HG03175 (cell line): ENCODE data around the gene MEGF6.

Experiments used
- ATAC-seq: cut with Tn5 transposase; IDR thresholded peaks from one replicate; pipeline ENCODE4 v1.9.1; 2021; ENCODE audit warnings: mild to moderate bottlenecking, moderate library complexity; ENCODE audit not compliant: unreplicated experiment

The MEGF6 gene

DNA sequence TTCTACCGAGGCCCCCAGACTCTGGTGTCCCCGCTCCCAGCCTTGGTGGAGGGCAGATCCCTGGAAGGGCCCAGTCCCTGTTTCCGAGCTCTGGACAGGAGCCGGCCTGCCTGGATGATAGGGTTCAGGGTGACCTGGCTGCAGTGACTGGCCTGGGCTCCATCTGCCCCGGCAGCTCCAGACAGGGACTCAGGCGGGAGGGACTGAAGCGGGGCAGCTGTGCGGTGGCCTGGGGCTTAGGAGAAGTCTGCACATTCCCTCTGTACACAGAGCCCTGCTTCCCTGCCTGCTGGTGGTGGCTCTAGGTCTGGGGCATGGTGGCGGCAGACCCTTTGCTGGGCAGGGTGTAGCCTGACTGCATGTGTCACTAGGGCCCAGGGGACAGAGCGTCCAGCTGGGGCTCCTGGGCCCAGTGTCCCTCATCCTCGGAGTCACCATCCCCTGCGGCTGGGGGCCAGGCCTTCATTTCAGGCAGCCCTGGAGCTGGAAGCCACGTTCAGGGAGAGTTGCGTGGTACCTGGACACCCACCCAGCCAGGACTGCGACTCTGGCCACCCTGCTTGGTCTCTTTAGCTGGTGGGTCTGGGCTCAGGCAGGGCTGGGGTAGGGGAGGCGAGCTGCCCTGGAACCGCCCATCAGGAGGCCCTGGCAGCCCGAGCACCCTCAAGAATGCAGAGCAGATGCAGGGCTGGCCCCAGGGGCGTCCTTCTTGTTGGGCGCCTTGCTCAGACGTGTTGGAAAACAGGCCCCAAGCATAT is 147.2 kb downstream of the MEGF6 start:
- no peak for ATAC-seq

DNA sequence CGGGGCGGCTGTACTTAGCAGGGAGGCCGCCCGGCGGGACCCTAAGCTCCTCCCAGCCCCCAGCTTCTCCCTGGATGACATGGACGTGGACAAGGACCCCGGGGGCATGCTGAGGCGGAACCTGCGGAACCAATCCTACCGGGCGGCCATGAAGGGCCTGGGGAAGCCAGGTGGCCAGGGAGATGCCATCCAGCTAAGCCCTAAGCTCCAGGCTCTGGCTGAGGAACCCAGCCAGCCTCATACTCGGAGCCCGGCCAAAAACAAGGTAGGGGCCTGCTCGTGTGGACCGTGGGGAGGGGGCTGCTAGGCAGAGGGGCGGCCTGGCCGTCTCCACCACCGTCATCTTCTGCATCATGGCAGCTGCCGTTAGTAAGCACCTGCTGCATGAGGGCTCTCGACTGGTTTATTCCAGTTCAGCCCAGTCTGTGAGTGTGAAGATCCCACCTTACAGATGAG is 147.9 kb downstream of the MEGF6 start:
- ATAC-seq: no peak

DNA sequence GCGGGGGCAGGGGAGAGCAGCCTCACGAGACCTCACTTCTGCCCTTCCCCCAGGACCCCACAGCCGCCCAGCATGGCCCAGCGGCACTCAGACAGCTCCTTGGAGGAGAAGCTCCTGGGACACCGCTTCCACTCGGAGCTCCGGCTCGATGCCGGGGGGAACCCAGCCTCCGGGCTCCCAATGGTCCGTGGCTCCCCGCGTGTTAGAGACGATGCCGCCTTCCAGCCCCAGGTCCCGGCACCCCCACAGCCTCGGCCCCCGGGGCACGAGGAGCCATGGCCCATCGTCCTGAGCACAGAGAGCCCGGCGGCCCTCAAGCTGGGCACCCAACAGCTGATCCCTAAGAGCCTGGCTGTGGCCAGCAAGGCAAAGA is 148.3 kb downstream of the MEGF6 start:
- ATAC-seq: no peak

DNA sequence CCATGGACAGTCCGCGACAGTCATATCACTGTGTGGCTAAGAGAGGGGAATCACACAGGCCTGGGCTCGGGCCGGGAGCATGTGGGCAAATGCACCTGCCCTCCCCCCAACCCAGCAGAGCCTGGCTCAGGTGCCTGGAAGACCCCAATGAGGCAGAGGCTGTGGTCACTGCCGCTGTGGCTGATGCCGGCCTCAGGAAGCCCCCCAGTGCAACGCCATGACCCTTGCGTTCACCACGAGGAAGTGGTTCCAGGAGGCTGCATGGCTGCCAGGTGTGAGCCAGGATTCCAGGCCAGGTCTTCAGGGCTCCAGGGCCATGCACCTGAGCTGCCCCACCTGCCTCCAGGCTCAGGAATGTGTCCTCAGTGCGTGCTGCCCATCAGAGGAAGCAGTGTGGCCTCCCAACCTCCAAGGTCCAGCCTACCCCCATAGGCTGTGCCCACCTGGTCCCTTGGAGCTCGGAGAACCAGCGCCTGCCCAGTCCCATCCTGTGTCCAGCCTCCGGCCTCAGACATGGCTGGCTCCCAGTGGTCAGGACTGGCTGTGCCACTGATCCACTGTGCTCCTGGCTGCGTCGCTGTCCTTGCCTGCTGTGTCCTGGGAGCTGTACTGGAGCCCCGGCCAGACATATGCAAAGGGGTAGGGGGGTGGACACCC is 148.8 kb downstream of the MEGF6 start:
- no peak for ATAC-seq

DNA sequence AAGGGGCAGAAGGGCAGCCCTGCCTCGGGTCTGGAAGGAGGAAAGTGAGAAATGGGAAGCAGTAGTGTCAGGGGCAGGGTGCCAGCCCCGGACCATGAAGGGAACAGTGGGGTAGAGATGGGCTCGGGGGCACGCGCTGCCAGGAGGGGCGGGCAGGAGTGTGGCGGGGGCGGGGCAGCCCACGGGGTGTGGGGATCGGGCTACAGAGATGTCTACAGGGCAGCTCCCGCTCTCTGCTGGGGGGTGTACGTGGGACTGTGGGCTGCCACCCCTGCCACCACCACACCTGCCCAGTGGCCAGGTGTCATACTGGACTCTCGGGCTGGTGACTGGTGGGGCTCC is 149.4 kb downstream of the MEGF6 start:
- no peak for ATAC-seq

DNA sequence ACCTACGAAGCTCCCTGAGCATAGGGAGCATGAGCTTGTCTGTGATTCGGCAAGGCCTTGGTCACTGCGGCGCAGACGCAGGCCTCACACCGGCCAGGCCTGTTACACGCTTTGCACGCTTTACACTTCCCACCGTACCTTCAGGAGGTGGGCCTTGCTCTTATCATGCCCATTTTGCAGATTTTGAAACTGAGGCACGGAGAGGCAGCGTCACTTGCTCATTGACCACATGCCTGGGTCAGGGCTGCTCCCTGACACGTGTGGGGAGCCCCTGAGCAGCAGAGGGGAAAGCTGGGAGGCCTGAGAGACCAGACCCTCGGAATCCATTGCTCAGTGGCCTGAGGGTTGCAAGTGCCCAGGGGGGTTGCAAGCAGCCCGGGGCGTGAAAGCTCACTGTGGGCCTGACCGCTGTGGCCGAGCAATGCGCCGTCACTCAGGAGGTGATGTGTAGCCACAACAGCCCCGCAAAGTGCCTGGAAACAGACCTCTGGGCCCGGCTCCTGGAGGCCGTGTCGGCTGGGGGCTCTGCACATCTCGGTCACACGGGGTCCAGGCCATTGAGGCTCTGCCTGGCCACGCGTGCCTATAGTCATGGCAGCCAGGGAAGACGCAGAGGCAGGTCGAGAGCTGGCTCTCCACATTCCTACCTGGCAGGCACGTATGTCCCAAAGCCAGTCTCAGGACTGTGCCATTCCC is 149.9 kb downstream of the MEGF6 start:
- ATAC-seq: no peak

DNA sequence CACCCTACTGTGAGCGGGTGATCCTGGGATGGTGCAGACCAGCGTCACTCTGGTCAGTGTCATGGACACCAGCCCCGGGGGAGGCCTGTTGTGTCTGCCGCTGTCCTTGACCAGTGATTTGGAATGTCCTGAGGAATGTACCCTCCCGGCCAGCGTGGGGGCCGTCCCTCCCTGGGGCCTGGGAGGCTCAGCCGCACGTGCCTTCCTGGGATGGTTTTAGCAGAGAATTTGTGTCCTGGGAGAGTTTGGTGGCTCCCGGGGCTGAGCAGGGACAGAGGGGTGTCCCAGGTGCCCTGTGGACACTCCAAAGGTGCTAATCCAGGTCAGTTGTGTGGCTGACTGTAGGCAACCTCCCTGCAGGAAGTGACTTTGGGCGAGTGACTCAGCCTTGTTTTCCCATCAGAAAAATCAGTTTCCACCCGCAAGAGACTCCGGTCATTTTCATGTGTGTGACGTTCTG is 150.6 kb downstream of the MEGF6 start:
- ATAC-seq: no peak

DNA sequence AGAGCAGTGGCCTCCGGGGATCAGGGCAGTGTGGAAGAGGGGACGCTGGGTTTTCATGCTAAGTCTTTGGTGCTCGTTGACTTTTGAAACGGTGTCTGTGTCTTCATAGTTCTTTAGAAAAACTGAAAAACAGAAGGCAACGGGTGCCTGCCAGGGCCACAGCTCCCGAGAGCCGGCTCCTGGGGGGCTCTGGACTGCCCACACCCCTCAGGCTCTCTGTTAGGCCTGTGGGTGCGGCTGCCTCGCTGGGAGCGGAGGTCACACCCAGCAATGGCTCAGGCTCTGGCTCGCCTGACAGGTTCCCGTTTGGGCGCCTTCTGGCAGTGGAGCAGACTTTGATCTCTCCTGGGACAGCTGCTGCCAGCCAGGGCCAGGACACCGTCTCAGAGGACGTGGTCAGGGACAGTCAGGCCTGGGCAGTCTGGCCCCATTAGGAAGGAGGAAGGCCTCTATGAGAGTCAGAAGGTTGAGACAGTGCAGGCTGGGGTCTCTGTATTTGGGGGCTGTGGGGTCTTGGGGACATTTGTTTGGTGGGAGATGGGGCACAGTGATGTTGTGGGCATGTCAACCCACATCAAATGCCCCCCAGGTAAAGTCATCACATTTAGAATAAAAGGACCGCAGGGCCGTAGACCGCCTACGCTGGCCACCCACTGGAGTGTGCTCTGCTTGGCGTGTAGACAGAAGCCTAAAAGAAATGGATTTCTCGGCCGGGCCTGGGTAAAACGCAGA is 151.2 kb downstream of the MEGF6 start:
- ATAC-seq: no peak

DNA sequence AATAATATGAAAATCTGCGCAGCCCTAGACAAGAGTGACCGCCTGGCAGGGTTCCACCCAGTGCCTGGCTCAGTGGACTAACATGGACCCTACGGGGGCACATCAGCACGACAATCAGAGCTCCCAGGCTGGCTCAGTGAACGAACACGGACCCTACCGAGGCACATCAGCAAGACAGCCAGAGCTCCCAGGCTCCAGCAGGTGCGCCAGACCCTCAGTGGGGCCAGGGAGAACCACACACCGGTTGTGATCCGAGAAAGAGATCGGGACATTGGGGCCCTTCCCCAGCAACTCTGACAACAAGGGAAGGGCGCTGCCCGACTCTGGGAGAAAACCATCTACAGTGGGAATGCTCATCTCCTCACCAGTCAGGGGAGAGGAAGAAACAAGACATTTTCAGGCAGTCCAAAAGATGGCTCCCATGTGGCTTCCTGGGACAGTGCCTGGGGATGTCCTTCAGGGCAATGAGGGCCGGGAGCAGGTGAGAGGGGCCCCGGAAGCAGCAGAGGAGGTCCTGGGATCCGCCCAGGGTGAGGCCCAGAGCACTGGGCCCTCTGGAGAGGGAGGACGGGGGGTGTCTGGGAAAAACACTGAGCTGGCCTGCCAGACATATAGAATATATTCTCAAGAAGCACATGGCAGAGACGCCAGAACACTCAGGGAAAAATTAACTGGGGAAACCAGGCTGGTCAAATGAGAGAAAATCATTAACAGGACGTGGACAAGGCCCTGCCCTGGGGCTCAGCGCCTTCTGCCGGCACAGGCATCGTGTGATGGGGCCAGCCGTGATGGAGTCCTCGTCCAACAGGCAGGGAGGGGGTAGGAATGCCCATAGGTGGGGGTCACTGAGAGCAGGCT is 152.0 kb downstream of the MEGF6 start:
- ATAC-seq: no peak

DNA sequence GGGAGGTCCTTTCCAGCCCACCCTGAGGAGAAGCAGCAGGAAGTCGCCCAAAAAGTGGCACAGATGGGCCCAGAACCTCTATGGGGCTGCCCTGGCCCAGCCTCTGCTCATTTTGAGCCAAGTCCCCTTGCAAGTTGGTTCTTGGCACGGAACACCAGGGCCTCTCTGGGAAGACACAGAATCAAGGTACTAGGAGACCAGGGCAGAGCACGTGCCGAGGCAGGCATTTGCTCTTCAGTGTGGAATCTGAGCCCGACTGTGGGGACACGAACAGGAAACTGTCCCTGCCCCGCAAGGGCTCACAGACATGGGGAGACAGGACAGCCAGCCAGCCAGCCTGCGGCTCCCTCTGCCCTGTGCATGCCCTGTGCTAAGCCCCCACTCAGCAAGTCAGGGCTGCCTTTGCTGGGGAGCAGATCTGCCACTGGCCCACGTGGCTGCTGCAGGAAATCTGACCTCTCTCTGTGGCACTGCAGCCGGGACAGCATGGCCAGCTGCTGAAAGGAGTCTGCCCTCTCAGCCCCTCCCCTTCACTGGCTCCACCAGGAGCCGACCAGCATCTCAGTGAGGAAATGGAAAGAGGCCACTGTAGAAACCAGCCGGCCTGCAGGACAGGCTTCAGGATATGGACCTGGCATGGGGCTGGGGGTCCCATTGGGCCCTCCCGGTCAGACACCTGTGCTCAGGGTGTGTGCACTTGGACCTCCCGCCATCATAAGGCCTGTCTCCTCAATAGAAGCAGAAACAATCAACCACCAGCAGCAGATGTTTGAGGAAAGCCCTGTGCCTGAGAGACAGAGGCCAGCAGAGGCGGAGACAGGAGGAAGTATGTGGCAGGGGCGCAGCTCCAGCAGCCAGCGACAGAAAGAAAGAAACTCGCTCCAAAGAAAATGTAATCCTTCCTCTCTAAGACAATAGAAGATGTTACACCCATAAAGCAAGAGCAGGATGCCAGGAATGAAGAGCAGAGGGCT is 153.1 kb downstream of the MEGF6 start:
- no peak for ATAC-seq

DNA sequence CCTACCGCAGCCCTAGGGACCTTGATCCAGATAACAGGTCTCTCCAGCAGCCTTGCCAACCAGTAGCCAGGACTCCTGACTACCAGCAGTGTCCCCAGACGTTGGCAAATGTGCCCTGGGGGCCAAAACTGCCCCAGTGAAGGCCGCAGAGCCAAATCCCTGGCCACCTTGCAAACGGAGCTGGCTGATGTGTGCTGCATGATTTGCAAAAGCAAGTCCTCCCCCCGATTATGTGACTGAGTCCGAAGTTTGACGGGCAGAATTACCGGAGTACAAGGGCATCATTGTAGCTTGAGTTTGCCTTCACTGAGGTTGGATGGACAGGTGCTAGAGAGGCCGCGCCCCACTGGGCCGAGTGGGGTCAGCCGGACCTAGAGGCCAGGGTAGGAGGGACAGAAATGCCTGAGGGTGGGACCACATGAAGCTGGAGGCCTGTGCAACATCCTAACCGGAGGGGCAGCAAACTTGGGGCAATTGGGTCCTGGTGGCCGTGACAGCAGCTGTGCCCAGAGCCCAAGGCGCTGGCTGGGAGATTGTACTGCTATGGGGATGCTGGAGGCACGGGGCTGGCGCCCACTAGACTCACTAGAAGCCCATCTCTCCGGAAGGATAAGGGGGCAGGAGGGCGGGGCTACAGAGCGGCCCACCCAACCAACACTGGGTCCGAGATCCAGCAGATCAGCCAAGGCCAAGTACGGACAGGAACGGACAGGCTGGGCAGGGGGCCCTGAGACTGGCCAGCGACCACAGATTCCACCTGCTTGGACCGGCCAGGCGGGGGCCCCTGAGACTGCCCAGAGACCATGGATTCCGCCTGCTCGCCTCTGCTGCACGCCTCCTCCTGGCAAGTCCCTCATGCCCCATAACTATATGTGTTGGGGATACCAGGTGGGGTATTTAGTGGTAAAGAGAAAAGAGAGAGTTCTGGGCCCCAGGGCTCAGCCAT is 154.1 kb downstream of the MEGF6 start:
- no peak for ATAC-seq

DNA sequence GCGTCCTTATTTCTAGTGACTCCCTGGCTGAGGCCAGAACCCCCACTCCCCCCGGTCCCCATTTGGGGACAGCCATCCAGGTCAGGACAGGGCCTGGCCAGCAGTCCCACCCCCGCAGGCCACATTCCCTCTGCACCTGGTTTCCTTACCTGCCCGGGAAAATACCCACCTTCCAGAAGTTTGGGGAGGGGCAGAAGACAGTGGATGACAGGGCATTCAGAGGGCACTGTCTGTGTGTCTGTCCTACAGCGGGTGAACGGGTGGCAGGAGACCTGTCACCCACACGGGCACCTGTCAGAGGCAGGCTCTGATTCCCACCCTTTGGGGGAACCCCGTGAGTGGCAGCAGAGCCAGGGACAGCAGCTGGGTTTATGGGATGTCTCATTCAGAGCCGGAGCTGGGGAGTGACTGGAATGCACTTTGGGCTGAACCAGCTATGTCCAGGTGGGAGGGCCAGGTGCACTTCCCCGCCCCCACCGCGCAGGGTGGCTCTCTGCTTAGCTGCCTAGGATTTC is 154.8 kb downstream of the MEGF6 start:
- ATAC-seq: no peak

DNA sequence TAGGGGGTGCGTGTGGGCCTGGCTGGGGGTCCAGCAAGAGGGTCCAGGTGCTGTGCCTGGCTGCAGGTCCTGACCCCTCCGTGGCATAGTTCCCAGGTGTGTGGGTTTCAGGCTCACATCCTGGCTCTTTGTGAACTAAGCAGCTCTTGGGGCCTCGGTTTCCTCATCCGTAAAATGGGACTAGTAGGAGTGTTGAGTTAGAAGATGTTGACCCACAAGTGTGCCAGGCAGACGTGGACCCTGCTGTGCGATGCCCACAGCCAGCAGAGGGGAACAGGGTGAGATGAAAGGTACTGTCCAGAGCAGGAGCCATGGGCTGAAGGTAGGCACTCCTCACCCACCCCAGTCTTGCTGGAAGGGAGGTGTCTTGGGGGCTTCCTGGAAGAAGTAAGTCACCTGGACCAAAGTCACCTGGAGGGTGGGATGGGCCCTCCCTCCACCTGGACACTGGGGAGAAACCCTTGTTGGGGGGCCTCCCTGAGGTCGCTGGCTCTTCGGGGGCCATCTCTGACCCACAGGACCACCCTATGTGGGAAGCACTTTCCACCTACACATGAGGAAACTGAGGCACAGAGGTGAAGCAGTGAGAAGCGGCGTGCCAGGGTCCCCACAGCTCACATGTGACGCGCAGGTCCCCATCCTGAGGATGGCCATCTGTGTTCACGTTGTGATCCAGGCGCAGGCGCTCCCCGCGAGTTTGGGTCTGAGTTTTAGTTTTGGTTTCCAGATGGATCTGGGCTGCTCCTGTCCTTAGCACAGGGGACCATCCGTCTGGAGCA is 155.4 kb downstream of the MEGF6 start:
- no peak for ATAC-seq

DNA sequence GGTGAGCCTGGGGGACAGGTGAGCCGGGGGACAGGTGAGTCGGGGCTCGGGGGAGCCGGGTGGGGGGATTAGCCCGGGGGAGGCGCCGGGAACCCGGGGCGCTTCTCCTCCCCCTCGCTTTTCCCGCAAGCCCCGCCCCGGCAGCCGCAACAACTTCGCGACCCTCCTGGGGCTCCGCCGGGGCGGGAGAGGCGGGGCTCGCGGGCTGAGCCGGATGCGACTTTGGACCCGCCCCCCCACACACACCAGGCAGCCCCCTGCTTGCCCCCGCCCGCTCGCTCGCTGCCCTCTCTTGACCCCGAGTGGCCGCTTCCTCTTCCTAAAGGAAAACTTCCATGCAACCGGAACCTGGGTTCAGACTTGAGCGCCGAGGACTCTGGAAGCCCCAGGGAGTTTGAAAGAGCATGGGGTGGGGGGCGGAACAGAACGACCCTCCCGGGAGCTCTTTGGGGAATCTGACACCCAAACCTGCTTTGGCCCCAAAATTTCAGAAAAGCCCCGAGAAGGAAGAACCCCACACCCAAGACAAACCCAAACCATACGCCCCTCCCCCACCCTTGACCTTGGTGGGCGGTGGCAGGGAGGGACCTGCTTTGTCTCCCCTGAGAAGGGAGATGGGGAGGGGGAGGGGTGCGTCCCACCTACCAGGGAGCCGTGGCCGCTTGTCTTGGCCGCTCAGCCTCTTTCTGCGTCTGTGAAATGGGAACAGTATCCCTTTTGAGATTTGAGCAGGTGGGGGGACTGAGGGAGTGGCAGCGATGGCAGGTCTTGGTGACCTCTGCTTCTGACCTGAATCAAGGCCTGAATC is 156.3 kb downstream of the MEGF6 start:
- no peak for ATAC-seq

DNA sequence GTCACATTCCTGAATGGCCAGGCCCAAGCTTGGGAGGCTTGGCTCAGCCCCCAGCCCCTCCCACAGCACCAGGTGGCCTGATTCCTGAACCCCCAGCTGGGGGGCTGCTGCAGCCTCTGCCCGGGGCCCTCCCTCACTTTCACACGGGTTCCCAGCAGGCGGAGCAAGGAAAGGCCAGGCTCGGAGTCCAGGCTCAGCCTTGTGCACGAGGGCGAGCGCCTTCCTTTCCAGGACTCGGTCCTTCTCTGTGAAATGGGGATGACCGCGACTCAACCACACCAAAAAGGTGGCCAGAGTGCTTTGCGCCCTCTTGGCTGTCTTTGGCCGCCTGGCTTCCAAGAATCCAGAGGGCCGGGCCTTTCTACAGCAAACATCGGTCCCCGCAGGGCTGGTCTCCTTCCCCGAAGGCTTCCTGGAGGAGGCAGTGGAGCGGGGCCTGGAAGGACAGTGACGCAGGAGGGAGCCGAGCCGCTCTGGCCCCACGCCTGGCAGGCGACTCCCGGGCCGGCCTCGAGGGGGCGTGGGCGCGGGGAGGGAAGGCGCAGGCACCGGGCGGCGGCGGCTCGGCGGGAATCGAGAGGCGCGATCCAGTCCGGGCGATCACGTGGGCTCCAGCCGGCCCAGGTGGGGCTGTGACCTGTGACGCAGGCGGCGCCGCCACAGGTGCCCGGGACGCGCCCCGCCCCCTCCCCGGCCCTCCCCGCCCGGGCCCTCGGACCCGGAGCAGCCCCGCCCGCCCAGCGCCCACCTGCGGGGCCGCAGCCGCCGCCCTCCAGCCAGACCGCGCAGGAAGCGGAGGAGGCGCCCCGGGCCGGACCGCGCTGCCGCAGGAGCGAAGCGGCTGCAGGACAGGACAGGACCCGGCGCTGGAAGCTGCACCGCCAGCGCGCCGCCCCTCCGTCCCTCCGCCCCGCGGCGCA is 157.2 kb downstream of the MEGF6 start, which contains the start of gene ARHGEF16:
TSS of gene ARHGEF16 (plus strand) at position 775 of the 920 bp plus-strand sequence. CDS start 8,420 bp downstream, outside the sequence.
- ATAC-seq: no peak
